H1 (cell line): ENCODE data around the gene SLC45A1. TPM values are rescaled to one million over a fixed set of nuclear protein-coding genes. Genes with fewer than 3 reads are reported as not detected.

Experiments
- CTCF ChIA-PET: fragments of 300-600 bp; sonication (Branson Sonifier 250); formaldehyde crosslinking; loops from one replicate; lab custom pipeline; 2021; ENCODE audit not compliant: partially characterized antibody; lab: Charles Lee
- POLR2A ChIA-PET: fragments of 300-600 bp; sonication (Branson Sonifier 250); formaldehyde crosslinking; loops from one replicate; lab custom pipeline; 2021; ENCODE audit warnings: inconsistent platforms; ENCODE audit not compliant: partially characterized antibody; lab: Charles Lee
- DNase-seq, 2 experiments: peaks; one replicate each; pipeline versions ENCODE4 v3.0.0 to v3.0.0-alpha.2; 2010 to 2022; ENCODE audit warnings: low spot score in 2 of 2, low read depth in 1 of 2, mixed read lengths in 1 of 2
- FAIRE-seq: peaks from 2 replicates; lab custom pipeline; 2011; peaks lifted over from hg19 to GRCh38; lab: Jason Lieb, UNC
- H2AFZ ChIP-seq: 2 replicates; pipeline ENCODE4 v1.8.1; 2012; ENCODE audit warnings: low read length, inconsistent platforms
- H2AK5ac ChIP-seq: 2 replicates; pipeline ENCODE4 v1.6.1; 2013; ENCODE audit warnings: low read depth, low read length
- H2BK120ac ChIP-seq: replicated peaks from 2 replicates; pipeline ENCODE3; 2013; ENCODE audit warnings: low read depth, low read length, inconsistent platforms
- H2BK12ac ChIP-seq: 2 replicates; pipeline ENCODE4 v1.6.1; 2013; ENCODE audit warnings: low read depth, low read length
- H2BK15ac ChIP-seq: 2 replicates; pipeline ENCODE4 v1.6.1; 2013; ENCODE audit warnings: low read length
- H2BK20ac ChIP-seq: 2 replicates; pipeline ENCODE4 v1.6.1; 2013; ENCODE audit warnings: low read length
- H2BK5ac ChIP-seq: 2 replicates; pipeline ENCODE4 v1.6.1; 2013; ENCODE audit warnings: low read depth, low read length
- H3K14ac ChIP-seq: 2 replicates; pipeline ENCODE4 v1.6.1; 2013; ENCODE audit warnings: inconsistent platforms; ENCODE audit not compliant: insufficient read length
- H3K18ac ChIP-seq: 2 replicates; pipeline ENCODE4 v1.6.1; 2013; ENCODE audit warnings: low read length; ENCODE audit errors: extremely low read depth
- H3K23ac ChIP-seq: 2 replicates; pipeline ENCODE4 v1.6.1; 2013; ENCODE audit warnings: inconsistent platforms; ENCODE audit not compliant: insufficient read length
- H3K23me2 ChIP-seq: 2 replicates; pipeline ENCODE4 v1.6.1; 2013; ENCODE audit warnings: low read depth, low read length
- H3K27ac ChIP-seq: 2 replicates; pipeline ENCODE4 v1.6.1; 2011; ENCODE audit warnings: low read depth, low read length, inconsistent platforms
- H3K27me3 ChIP-seq, 4 experiments: replicated peaks in 1 of 4; 1 replicate in 1 of 4; 2 replicates in 3 of 4; pipeline versions ENCODE4 v1.6.1 to v1.8.1; 2011 to 2013; ENCODE audit warnings: low read length in 3 of 4, mild to moderate bottlenecking in 3 of 4, inconsistent platforms in 2 of 4, mixed read lengths in 2 of 4, moderate library complexity in 1 of 4; ENCODE audit not compliant: control insufficient read depth in 3 of 4, insufficient read depth in 3 of 4; ENCODE audit errors: extremely low read depth in 1 of 4
- H3K36me3 ChIP-seq, 4 experiments: 2 replicates each; pipeline versions ENCODE4 v1.6.1 to v1.8.1; 2011 to 2013; ENCODE audit warnings: mild to moderate bottlenecking in 4 of 4, low read length in 3 of 4, moderate library complexity in 2 of 4, control low read depth in 1 of 4, inconsistent platforms in 1 of 4; ENCODE audit not compliant: insufficient read depth in 4 of 4, control insufficient read depth in 2 of 4
- H3K4ac ChIP-seq: replicated peaks from 2 replicates; pipeline ENCODE3; 2013; ENCODE audit warnings: low read length, low read depth, mixed read lengths, inconsistent platforms; ENCODE audit not compliant: insufficient read length
- H3K4me1 ChIP-seq, 4 experiments: replicated peaks in 1 of 4; 1 replicate in 1 of 4; 2 replicates in 3 of 4; pipeline versions ENCODE4 v1.6.1 to v1.8.1; 2011 to 2013; ENCODE audit warnings: low read length in 3 of 4, inconsistent platforms in 2 of 4, mixed read lengths in 1 of 4; ENCODE audit not compliant: insufficient read depth in 4 of 4, control insufficient read depth in 3 of 4
- H3K4me2 ChIP-seq, 2 experiments: 2 replicates each; pipeline versions ENCODE4 v1.6.1 to v1.8.1; 2011 to 2013; ENCODE audit warnings: low read depth in 2 of 2, low read length in 2 of 2, control low read depth in 1 of 2, inconsistent platforms in 1 of 2, mild to moderate bottlenecking in 1 of 2; ENCODE audit not compliant: insufficient read depth in 1 of 2
- H3K4me3 ChIP-seq, 4 experiments: fragments of 200-600, 300-600 bp in 1 of 4; sonication (generic), shearing (Covaris generic), sonication (Bioruptor Twin) in 1 of 4; 2 replicates each; pipeline versions ENCODE4 v1.5.1 to v1.8.1; 2011 to 2016; ENCODE audit warnings: low read length in 4 of 4, low read depth in 3 of 4, control low read depth in 2 of 4, inconsistent platforms in 2 of 4, mild to moderate bottlenecking in 2 of 4, mixed read lengths in 1 of 4, moderate library complexity in 1 of 4; ENCODE audit not compliant: insufficient read depth in 2 of 4; ENCODE audit errors: extremely low read depth in 1 of 4
- H3K56ac ChIP-seq: replicated peaks from 2 replicates; pipeline ENCODE3; 2013; ENCODE audit warnings: low read depth, mild to moderate bottlenecking, mixed read lengths, low read length, inconsistent platforms; ENCODE audit not compliant: insufficient read length
- H3K79me1 ChIP-seq: 2 replicates; pipeline ENCODE4 v1.6.1; 2013; ENCODE audit warnings: low read depth, low read length, control low read depth
- H3K79me2 ChIP-seq, 2 experiments: 2 replicates each; pipeline versions ENCODE4 v1.6.1 to v1.8.1; 2012 to 2013; ENCODE audit warnings: low read length in 2 of 2, mild to moderate bottlenecking in 2 of 2, inconsistent platforms in 1 of 2; ENCODE audit not compliant: insufficient read depth in 2 of 2, control insufficient read depth in 1 of 2
- H3K9ac ChIP-seq, 4 experiments: replicated peaks in 1 of 4; 1 replicate in 1 of 4; 2 replicates in 3 of 4; pipeline versions ENCODE4 v1.6.1 to v1.8.1; 2011 to 2013; ENCODE audit warnings: low read depth in 3 of 4, low read length in 3 of 4, control low read depth in 2 of 4, mild to moderate bottlenecking in 2 of 4, moderate library complexity in 2 of 4, inconsistent platforms in 1 of 4; ENCODE audit errors: extremely low read depth in 1 of 4
- H3K9me3 ChIP-seq, 2 experiments: 2 replicates each; pipeline versions ENCODE4 v1.6.1 to v1.8.1; 2012 to 2013; ENCODE audit warnings: mild to moderate bottlenecking in 2 of 2, moderate library complexity in 2 of 2, control low read depth in 1 of 2, inconsistent platforms in 1 of 2, low read depth in 1 of 2, low read length in 1 of 2, mixed read lengths in 1 of 2; ENCODE audit not compliant: insufficient read depth in 2 of 2
- H4K20me1 ChIP-seq, 2 experiments: replicated peaks in 1 of 2; 2 replicates each; pipeline versions ENCODE3 to v1.8.1; 2011 to 2013; ENCODE audit warnings: inconsistent platforms in 2 of 2, low read length in 2 of 2, mild to moderate bottlenecking in 1 of 2; ENCODE audit not compliant: insufficient read depth in 2 of 2, control insufficient read depth in 1 of 2
- H4K5ac ChIP-seq: 2 replicates; pipeline ENCODE4 v1.6.1; 2013; ENCODE audit warnings: low read length, low read depth, mixed read lengths, inconsistent platforms; ENCODE audit not compliant: insufficient read length
- H4K8ac ChIP-seq: 2 replicates; pipeline ENCODE4 v1.8.0; 2013; ENCODE audit warnings: mild to moderate bottlenecking, moderate library complexity, low read length, inconsistent platforms; ENCODE audit not compliant: insufficient read depth; ENCODE audit errors: extremely low read depth
- H4K91ac ChIP-seq: replicated peaks from 2 replicates; pipeline ENCODE3; 2013; ENCODE audit warnings: low read length, mixed read lengths, inconsistent platforms; ENCODE audit not compliant: insufficient read length
- BACH1 ChIP-seq: IDR thresholded peaks from 2 replicates; pipeline ENCODE4 v1.6.1; 2012; ENCODE audit warnings: low read length, improper control_type of control experiment
- BRCA1 ChIP-seq: IDR thresholded peaks from 2 replicates; pipeline ENCODE4 v1.6.1; 2012; ENCODE audit warnings: low read depth, low read length, improper control_type of control experiment
- CEBPB ChIP-seq: IDR thresholded peaks from 2 replicates; pipeline ENCODE4 v1.6.1; 2012; ENCODE audit warnings: low read depth, low read length
- EGR1 ChIP-seq: IDR thresholded peaks from 2 replicates; pipeline ENCODE4 v1.6.1; 2011; ENCODE audit warnings: low read depth, low read length, borderline replicate concordance
- GTF2F1 ChIP-seq: IDR thresholded peaks from 2 replicates; pipeline ENCODE4 v1.6.1; 2012; ENCODE audit warnings: low read depth, low read length, improper control_type of control experiment, borderline replicate concordance
- HDAC6 ChIP-seq: IDR thresholded peaks from one replicate; pipeline ENCODE4 v1.7.1; 2012; ENCODE audit warnings: low read depth, mild to moderate bottlenecking, inconsistent platforms, low read length, moderate library complexity
- SAP30 ChIP-seq: fragments of 300-600 bp; sonication (generic); IDR thresholded peaks from 2 replicates; pipeline ENCODE4 v1.7.1; 2012; ENCODE audit warnings: low read length, moderate library complexity, mild to moderate bottlenecking, inconsistent platforms; ENCODE audit not compliant: insufficient read depth, insufficient replicate concordance
- SIX5 ChIP-seq: IDR thresholded peaks from 2 replicates; pipeline ENCODE4 v1.6.1; 2011; ENCODE audit warnings: mild to moderate bottlenecking, low read depth, low read length
- WGBS, 2 experiments: shearing (Covaris generic) in 1 of 2; methylation state at CpG; one replicate each; pipeline versions ENCODE4 v1.1.6 to v1.1.7; 2013 to 2015; ENCODE audit warnings: low lambda C conversion rate in 2 of 2, mixed read lengths in 2 of 2, inconsistent platforms in 1 of 2, low coverage in 1 of 2, missing lambda C conversion rate in 1 of 2; ENCODE audit not compliant: insufficient replicate concordance in 2 of 2, insufficient coverage in 1 of 2, insufficient read length in 1 of 2; ENCODE audit errors: extremely low coverage in 1 of 2, missing lambda C conversion rate in 1 of 2; 5-methylcytosine and 5-hydroxymethylcytosine counted together
- polyA plus RNA-seq, 7 experiments: library from polyadenylated mRNA; depleted of rRNA in 3 of 7; stranded (reverse) in 5 of 7; unstranded in 2 of 7; fragments of >200 nt in 5 of 7; fragments of 200-250 nt in 2 of 7; gene quantifications; 1 replicate in 5 of 7; 2 replicates in 1 of 7; 4 replicates in 1 of 7; pipeline versions ENCODE4 v1.2.1 to v1.2.3, GENCODE V29; 2011 to 2013; ENCODE audit warnings: missing spikeins in 2 of 7, mixed read lengths in 2 of 7
- total RNA-seq: library from RNA; stranded (reverse); fragmentation: NEBNext Ultra II Directional; extraction: Animal tissue kit (Norgen Biotek cat#: 25700); gene quantifications from 2 replicates; pipeline ENCODE4 v1.2.1, GENCODE V29; 2021

SLC45A1 gene
- total and polyA plus RNA-seq, 2 of the 8 experiments (the other 6 are each of a cell fraction or from before 2014, with no cell fraction given) = 1.0 to 1.7 TPM

DNA sequence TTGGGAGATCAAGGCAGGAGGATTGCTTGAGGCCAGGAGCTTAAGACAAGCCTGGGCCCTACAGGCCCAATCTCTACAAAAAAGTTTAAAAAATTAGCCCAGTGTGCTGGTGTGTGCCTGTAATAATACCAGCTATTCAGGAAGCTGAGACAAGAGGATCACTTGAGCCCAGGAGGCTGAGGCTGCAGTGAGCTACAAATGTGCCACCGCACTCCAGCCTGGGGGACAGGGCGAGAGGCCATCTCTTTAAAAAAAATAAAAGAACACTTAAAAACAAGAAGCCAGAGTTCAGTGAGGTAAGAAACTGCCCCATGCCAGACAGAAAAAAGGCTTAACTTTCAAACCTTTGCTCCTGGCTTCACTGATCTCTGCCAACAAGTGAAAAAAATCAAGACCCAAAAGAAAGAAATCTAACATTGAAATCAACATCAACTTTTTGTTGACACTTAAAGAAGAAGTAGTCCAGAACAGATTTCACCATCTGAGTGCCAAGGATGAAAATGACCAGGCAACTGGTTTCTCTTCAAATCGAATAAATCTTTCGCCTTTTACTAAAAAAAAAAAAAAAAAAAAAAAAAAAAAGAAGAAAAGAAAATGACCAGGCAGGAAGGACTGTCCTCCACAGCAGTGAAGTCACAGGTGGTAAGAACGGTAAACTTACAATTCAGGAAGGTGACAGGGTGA is 51.2 kb downstream of the SLC45A1 start:
- Histone ChIP-seq H4K5ac (no peak overlapping the region), H4K8ac (no peak overlapping the region), H4K91ac (no peak overlapping the region), H3K4me1 (peaks cover 28 to 41% (median 38%) of the 10 kb centered on the region in 4 experiments), H3K9ac (no peak overlapping the region), H2BK5ac (no peak overlapping the region; the same call in 1 of the 2 replicates), H2AFZ (no peak overlapping the region), H3K27me3 (no peaks in the 10 kb centered on the region), H3K23ac (no peak overlapping the region), H3K14ac (no peak overlapping the region), H3K4me2 (no peak overlapping the region), H2AK5ac (no peak overlapping the region), H2BK15ac (no peak overlapping the region), H3K27ac (no peak overlapping the region), H2BK20ac (no peak overlapping the region), H2BK120ac (no peak overlapping the region), H3K23me2 (no peaks in the 10 kb centered on the region), H3K9me3 (no peaks in the 10 kb centered on the region), H4K20me1 (peaks cover 3 to 10% of the 10 kb centered on the region in 2 experiments), H3K4ac (no peak overlapping the region), H3K18ac (no peak overlapping the region), H3K56ac (no peak overlapping the region), H2BK12ac (no peak overlapping the region), H3K79me1 (peaks cover 14% of the 10 kb centered on the region), H3K4me3 (no peak overlapping the region), H3K36me3 (peaks cover 2 to 15% (median 3%) of the 10 kb centered on the region in 4 experiments; a peak in 4 of 8 replicates), H3K79me2 (peaks cover 0 to 60% of the 10 kb centered on the region in 2 experiments; a peak in 2 of 4 replicates)
- DNase-seq (no peak), FAIRE-seq (no peak)
- WGBS, 2 experiments = 92% methylated on average over 5 of the region's 5 CpGs; no CpG with 5 or more reads in 1 of the 2 experiments
- ChIA-PET CTCF (interaction anchor here (0.6 to 1.4 kb wide), 6 partner anchors 19 to 206 kb away, joined by 3 to 4 read pairs (median 3); no protein-coding TSS in a partner anchor), POLR2A (interaction anchor here (0.6 kb wide), 1 partner anchor 272 kb away, joined by 3 read pairs; no protein-coding TSS in a partner anchor)
- TF ChIP-seq CEBPB (no peak), BRCA1 (no peak), SIX5 (no peak), SAP30 (no peak), HDAC6 (no peak), BACH1 (no peak), GTF2F1 (no peak), EGR1 (no peak)
